Measurements from ENCODE around the gene TMEM204.

DNA sequence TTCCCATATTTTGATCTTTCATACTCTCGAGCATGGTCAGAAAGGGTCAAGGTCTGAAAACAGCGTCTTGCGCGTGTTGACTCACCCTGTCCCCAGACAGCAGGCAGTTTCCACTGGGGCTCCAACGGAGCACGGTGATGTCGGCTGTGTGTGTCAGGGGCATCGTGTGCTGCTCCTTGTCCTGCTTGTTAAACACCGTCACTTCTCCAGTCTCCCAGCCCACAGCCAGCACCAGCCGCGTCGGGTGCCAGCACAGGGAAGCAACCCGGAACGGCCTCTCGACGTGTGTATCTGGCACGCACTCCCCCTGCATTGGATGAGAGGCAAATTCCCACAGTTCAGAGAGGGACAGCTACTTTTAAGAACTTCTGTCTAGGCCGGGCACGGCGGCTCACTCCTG, 68.8 kb downstream of the TMEM204 start:
- TF ChIP-seq, protein P1, sequence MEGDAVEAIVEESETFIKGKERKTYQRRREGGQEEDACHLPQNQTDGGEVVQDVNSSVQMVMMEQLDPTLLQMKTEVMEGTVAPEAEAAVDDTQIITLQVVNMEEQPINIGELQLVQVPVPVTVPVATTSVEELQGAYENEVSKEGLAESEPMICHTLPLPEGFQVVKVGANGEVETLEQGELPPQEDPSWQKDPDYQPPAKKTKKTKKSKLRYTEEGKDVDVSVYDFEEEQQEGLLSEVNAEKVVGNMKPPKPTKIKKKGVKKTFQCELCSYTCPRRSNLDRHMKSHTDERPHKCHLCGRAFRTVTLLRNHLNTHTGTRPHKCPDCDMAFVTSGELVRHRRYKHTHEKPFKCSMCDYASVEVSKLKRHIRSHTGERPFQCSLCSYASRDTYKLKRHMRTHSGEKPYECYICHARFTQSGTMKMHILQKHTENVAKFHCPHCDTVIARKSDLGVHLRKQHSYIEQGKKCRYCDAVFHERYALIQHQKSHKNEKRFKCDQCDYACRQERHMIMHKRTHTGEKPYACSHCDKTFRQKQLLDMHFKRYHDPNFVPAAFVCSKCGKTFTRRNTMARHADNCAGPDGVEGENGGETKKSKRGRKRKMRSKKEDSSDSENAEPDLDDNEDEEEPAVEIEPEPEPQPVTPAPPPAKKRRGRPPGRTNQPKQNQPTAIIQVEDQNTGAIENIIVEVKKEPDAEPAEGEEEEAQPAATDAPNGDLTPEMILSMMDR (IDR thresholded peaks at IDR 0.05; ENCODE audit: low read depth, low read length, poor library complexity, severe bottlenecking), result no peak
- no peak for TF ChIP-seq EZH2phosphoT487 (IDR thresholded peaks at IDR 0.05; ENCODE audit: borderline replicate concordance, low read length)
